Transverse colon (tissue), 4 donors: Measurements from ENCODE around the gene DAB2IP. TPM values are rescaled to one million over a fixed set of nuclear protein-coding genes. Genes with fewer than 3 reads are reported as not detected.

Experiments
- DNase-seq: peaks from one replicate; pipeline ENCODE4 v3.0.0-alpha.2; 2019
- H3K27ac ChIP-seq, 4 donors: fragments of 200-600 bp; sonication (generic); 2 replicates each; pipeline ENCODE4 v1.5.1; 2016 to 2018; ENCODE audit warnings: inconsistent platforms in 4 of 4
- H3K27me3 ChIP-seq: fragments of 200-600 bp; sonication (generic); 2 replicates; pipeline ENCODE4 v1.5.1; 2017; ENCODE audit warnings: inconsistent platforms
- H3K36me3 ChIP-seq, 4 donors: fragments of 200-600 bp; sonication (generic); 2 replicates each; pipeline ENCODE4 v1.5.1; 2017 to 2019; ENCODE audit warnings: inconsistent platforms in 4 of 4
- H3K4me1 ChIP-seq, 4 donors: fragments of 200-600 bp; sonication (generic); 2 replicates each; pipeline ENCODE4 v1.5.1; 2017 to 2020; ENCODE audit warnings: inconsistent platforms in 4 of 4
- H3K4me3 ChIP-seq, 4 donors: fragments of 200-600 bp; sonication (generic); 1 replicate in 1 of 4; 2 replicates in 3 of 4; pipeline versions ENCODE4 v1.5.1 to v1.6.1; 2017 to 2019; ENCODE audit warnings: inconsistent platforms in 4 of 4
- H3K9me3 ChIP-seq, 2 donors: fragments of 200-600 bp; sonication (generic); 2 replicates each; pipeline ENCODE4 v1.5.1; 2017 to 2019; ENCODE audit warnings: inconsistent platforms in 2 of 2
- EP300 ChIP-seq: sonication (generic); formaldehyde crosslinking; IDR thresholded peaks from one replicate; pipeline ENCODE4 v1.6.1; 2017; ENCODE audit warnings: antibody characterized with exemption, low read depth
- POLR2A ChIP-seq: fragments of 450-650 bp; IDR thresholded peaks from one replicate; pipeline ENCODE4 v1.6.1; 2016; ENCODE audit warnings: antibody characterized with exemption, mild to moderate bottlenecking, moderate library complexity
- POLR2AphosphoS5 ChIP-seq, 3 donors: sonication (generic); formaldehyde crosslinking; IDR thresholded peaks; one replicate each; pipeline ENCODE4 v1.6.1; 2016; ENCODE audit warnings: antibody characterized with exemption in 3 of 3
- WGBS, 2 donors: methylation state at CpG; one replicate each; pipeline ENCODE4 v1.1.5; 2018; ENCODE audit warnings: low coverage in 1 of 2; 5-methylcytosine and 5-hydroxymethylcytosine counted together
- in situ Hi-C, 4 donors: fragments of 200-750 bp; cut with MboI; loops; one replicate each; pipeline versions ENCODE4 v1.15.0 to v1.15.1; 2017; ENCODE audit warnings: low sequenced_read_pairs in 3 of 4, low pct_ligation_motif_present in 1 of 4, low pct_unique_long_range_greater_than_20kb in 1 of 4
- intact Hi-C: fragments of 100-400 bp; cut with DNase I; formaldehyde crosslinking; loops from one replicate; pipeline ENCODE4 v1.15.1; 2023; ENCODE audit warnings: low total_unique reads
- total RNA-seq, 4 donors: library from RNA; depleted of rRNA; stranded (reverse); fragments of >200 nt; gene quantifications; one replicate each; pipeline ENCODE4 v1.1.0, GENCODE V29; 2016
- TF ChIP-seq, protein P1 (sequence below), 5 experiments: fragments of 200-600 bp in 3 of 5; fragments of 450-650 bp in 2 of 5; sonication (generic) in 3 of 5; IDR thresholded peaks; 1 replicate in 2 of 5; 2 replicates in 3 of 5; pipeline ENCODE4 v1.5.1; 2016 to 2017; ENCODE audit warnings: antibody characterized with exemption in 5 of 5, inconsistent platforms in 3 of 5, mild to moderate bottlenecking in 2 of 5, moderate library complexity in 1 of 5

Gene DAB2IP
- total RNA-seq, 4 donors from 2014 or later: 84.2 to 159 (median 90.7) TPM

DNA sequence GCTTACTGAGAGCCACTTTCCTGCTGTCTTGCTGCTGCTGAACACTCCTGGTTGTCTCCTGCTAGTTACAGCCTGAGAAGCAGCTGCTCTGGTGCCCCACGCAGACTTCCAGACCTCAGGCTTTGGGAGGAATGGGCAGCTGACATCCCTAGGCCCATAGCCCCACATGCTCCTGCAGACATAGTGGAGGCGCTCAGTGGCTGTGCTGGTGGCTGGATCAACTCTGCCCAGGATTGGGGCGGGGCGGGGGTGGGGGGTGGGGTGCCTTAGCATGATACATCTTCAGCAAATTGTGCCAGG is 93.9 kb downstream of the DAB2IP start:
- Histone ChIP-seq H3K4me1 (peaks cover 65 to 82% (median 77%) of the 10 kb centered on the region in 4 donors), H3K27ac (peak overlapping the region in 3 of 4 donors; percentile 91 to 93 (median 92)), H3K4me3 (no peak overlapping the region), H3K27me3 (no peaks in the 10 kb centered on the region), H3K36me3 (no peaks in the 10 kb centered on the region), H3K9me3 (no peaks in the 10 kb centered on the region)
- 80% methylated on average over 4 of the region's 4 CpGs; no CpG with 5 or more reads in 1 of the 2 donors for WGBS, 2 donors
- in situ Hi-C loops: no loop called here
- TF ChIP-seq POLR2AphosphoS5 (IDR thresholded peaks at IDR 0.05): no peak
- TF ChIP-seq POLR2A: no peak
- TF ChIP-seq EP300: no peak
- TF ChIP-seq, protein P1, sequence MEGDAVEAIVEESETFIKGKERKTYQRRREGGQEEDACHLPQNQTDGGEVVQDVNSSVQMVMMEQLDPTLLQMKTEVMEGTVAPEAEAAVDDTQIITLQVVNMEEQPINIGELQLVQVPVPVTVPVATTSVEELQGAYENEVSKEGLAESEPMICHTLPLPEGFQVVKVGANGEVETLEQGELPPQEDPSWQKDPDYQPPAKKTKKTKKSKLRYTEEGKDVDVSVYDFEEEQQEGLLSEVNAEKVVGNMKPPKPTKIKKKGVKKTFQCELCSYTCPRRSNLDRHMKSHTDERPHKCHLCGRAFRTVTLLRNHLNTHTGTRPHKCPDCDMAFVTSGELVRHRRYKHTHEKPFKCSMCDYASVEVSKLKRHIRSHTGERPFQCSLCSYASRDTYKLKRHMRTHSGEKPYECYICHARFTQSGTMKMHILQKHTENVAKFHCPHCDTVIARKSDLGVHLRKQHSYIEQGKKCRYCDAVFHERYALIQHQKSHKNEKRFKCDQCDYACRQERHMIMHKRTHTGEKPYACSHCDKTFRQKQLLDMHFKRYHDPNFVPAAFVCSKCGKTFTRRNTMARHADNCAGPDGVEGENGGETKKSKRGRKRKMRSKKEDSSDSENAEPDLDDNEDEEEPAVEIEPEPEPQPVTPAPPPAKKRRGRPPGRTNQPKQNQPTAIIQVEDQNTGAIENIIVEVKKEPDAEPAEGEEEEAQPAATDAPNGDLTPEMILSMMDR (IDR thresholded peaks at IDR 0.05): no peak
- DNase-seq: no peak
- intact Hi-C loops: no loop called here

DNA sequence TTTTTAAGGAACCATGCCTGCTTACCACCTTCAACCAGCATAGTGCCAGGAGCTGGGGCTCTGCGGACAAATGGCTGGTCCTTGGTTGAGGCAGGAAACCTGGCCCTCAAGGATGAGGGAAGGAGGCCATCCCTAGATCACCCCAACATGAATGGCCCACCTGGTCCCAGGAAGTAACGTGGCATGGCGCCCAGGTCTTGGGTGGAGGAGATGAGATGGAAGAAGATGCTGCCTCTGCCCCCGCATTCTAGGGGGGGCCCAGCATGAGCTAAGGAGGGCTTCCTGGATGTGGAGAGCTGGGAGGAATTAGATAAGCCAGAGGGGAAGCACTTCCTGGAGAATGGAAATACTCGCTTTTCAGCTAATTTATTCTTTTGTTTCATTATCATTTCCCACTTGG is 95.0 kb downstream of the DAB2IP start:
- Histone ChIP-seq H3K4me3 (no peak overlapping the region), H3K9me3 (no peaks in the 10 kb centered on the region), H3K27ac (peak overlapping the region; percentile 4 to 93 (median 92)), H3K36me3 (no peaks in the 10 kb centered on the region), H3K27me3 (no peaks in the 10 kb centered on the region), H3K4me1 (peaks cover 57 to 77% (median 72%) of the 10 kb centered on the region in 4 donors)
- intact Hi-C loops (no loop called here), in situ Hi-C loops (no loop called here)
- WGBS, 2 donors: 20 to 85% methylated on average over 1 to 5 of the region's 5 CpGs
- TF ChIP-seq POLR2A (no peak), POLR2AphosphoS5 (IDR thresholded peaks at IDR 0.05) (no peak), EP300 (no peak)
- TF ChIP-seq, protein P1 (IDR thresholded peaks at IDR 0.05): no peak
- no peak for DNase-seq

DNA sequence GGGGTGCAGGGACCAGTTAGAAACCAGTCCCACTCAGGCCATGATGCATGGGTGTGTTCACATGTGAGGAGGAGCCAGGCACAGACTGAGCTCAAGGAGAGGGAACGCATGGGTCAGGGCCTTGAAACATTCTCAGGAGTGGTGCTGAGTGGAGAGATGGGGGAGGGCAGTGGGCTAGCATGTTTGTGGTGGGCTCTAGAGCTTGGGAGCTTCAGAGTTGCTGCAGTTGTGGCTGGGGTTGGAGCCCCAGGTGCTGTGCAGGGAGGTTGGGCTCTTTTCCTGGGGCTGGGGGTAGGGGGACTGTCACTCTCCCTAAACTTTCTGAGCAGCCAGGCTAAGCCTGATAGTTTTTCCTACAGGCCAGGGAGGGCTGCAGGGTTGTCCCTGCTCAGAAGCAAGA is 95.4 kb downstream of the DAB2IP start:
- no peaks in the 10 kb centered on the region for H3K9me3 ChIP-seq
- peaks cover 52 to 77% (median 72%) of the 10 kb centered on the region in 4 donors for H3K4me1 ChIP-seq
- intact Hi-C loops: no loop called here
- H3K36me3 ChIP-seq: no peaks in the 10 kb centered on the region
- no peak for DNase-seq
- TF ChIP-seq, protein P1 (IDR thresholded peaks at IDR 0.05): no peak
- TF ChIP-seq POLR2A (no peak), POLR2AphosphoS5 (IDR thresholded peaks at IDR 0.05) (no peak), EP300 (no peak)
- in situ Hi-C loops: no loop called here
- peak overlapping the region; percentile 8 to 92 (median 68) for H3K27ac ChIP-seq
- 50% methylated on average over 1 of the region's 1 CpG; no CpG with 5 or more reads in 1 of the 2 donors for WGBS, 2 donors
- no peaks in the 10 kb centered on the region for H3K27me3 ChIP-seq
- H3K4me3 ChIP-seq: no peak overlapping the region

DNA sequence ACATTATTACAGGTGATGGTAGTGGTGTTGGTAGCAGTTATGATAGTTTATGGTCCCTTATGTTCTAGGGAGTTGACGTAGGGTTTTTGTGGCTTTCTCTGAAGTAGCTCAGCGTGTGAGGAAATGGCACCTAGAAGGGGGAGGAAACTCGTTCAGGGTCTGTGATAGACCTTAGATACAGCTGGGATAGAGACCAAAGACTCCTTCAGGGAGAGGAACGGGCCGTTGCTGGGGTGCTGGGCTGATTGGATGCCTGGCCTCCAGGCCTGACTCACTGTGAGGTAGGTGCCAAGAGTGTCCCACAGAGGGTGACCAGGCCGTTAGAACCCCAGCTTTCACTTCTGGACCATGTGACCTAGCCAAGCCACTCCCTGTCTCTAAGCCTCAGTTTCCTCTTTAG is 96.6 kb downstream of the DAB2IP start:
- Histone ChIP-seq H3K27ac (peak overlapping the region; percentile 55 to 91 (median 78)), H3K9me3 (no peaks in the 10 kb centered on the region), H3K27me3 (no peaks in the 10 kb centered on the region), H3K4me3 (no peak overlapping the region), H3K36me3 (no peaks in the 10 kb centered on the region), H3K4me1 (peaks cover 44 to 73% (median 66%) of the 10 kb centered on the region in 4 donors)
- intact Hi-C loops (no loop called here), in situ Hi-C loops (no loop called here)
- TF ChIP-seq POLR2AphosphoS5 (IDR thresholded peaks at IDR 0.05): no peak
- TF ChIP-seq, protein P1 (IDR thresholded peaks at IDR 0.05): no peak
- TF ChIP-seq EP300: no peak
- TF ChIP-seq POLR2A: no peak
- no peak for DNase-seq
- WGBS, 2 donors: 30 to 36% methylated on average over 2 to 6 of the region's 6 CpGs
